NK-92 (cell line): ENCODE measurements around the gene USB1.
"Not testable (repeated sequence)": the region's sequence is repeated elsewhere in the genome, so short reads cannot be mapped to it uniquely, and the experiment has no call there.

Experiments
- DNase-seq: peaks from one replicate; lab custom pipeline; 2025; ENCODE audit not compliant: unreplicated experiment; lab: John Stamatoyannopoulos, UW

Gene USB1

DNA sequence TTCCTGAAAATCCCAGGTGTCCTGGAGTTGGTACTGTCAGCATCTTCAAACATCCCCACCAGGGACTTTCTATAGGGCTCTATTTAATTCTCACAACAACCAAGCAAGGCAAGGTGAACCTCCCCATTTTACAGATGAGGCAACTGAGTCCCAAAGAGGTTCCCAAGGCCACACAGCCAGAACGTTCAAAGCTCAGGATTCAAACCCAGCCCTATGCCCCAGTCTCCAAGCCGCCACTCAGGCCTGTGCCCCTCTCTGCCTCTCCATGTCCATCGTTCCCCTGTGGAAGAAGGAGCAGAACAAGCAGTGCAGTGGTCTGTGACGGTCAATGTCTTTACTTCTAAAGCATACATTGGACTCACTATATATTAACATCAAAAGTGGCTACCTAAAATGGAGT lies 6.8 kb upstream of the USB1 start:
- DNase-seq, result no peak

DNA sequence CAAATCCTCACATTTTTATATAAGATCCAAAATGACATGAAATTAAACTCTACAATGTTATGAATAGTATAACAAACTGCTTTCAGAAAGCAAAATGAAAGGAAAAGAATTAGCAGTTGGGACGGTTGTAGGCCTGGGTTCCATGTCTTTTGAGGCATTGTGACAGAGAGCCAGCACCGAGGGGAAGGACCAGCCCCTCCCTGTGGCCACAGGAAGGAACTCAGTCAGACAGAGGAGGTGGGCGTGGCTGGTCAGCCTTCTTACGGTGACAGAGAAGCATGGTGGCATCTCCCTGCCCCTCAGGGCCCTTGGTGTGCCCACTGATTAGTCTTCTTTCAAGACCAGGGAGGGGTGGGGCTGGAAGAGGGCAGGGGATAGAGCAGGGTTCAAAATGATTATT lies 6.4 kb upstream of the USB1 start:
- no peak for DNase-seq

DNA sequence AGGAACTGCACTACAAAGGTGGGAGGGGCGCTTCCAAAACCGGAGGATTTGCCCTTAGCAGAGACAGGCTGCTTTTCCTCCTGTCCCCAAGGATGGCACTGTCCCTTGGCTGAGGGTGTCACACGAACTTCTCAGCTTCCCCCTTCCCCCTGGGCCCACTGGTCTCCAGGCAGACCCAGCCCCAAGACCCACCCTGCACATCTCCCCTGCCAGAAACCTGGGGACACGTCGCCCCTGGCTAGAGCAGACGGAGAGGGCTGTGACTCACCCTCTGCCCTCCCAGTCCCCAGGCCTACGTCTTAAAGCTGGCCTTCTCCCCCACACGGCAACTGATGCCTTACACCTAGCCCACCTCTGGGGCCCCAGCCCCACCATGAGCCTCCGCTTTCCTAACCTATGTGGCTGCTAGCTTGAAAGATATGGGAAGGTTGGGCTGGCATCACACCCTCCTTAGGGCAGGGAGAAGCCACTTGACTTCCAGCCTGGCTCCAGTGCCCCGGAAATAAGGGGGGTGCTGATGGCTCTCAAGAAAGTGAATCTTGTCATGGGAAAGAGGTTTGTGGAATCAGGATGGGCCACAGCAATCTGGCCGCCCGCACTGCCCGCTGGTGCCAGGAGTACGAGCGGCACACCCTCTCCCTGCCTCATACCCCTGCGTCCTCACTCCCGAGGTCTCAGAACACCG lies 5.3 kb upstream of the USB1 start:
- DNase-seq, result no peak

GRCh38 chr16:57996406-57997175 lies 4.6 kb upstream of the USB1 start:
- no peak for DNase-seq

DNA sequence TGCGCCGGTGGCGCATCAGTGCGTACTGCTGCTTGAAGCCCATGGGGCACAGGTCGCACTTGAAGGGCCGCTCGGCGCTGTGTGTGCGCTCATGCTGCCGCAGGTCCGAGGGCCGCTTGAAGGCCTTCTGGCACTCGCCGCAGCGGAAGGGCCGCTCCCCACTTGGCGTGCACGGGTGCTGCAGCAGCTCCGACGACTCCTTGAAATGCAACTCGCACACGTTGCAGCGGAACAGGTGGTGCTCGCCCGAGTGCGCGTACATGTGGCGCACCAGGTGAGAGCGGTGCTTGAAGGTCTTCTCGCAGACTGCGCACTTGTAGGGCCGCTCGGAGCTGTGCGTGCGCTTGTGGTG lies 4.1 kb upstream of the USB1 start:
- DNase-seq, result no peak

- no peak for DNase-seq
These were observed 3.5 kb upstream of the USB1 start for GRCh38 chr16:57997528-57998265.

DNA sequence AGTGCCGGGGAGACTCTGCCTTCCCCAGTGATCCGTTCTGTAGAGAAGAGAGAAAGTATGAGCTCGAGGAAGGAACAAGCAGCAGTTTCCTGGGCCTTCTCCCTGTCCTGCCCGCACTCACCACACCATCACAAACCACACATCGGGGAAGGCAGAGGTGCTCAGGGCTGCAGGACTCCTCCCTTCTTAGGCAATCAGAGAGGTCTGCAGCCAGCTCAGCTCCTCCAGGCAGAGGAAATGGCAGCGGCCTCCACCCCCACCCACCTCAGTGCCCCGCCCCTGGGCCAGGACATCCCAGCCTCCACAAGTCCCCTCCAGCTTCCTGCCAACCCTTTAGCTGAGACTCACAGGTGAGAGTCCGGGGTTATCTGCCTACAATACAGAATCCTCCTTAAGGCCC lies 2.7 kb upstream of the USB1 start:
- no peak for DNase-seq

DNA sequence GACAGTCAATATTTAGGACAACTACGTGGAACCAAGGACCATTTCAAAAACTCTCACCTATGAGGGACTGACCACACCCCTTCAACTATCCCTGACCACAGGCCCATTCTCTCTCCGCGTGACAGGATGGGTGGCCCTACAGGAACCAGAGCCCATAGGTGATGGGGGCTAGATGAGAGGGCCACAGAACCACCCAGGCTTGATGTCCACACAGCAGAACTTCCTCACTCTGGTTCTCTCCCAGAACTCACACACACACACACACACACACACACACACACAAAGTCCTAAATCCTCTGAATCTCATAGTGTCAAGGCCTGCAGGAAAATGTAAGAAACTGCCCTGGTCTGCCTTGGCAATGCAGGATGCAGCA lies 2.2 kb upstream of the USB1 start:
- DNase-seq, result no peak

DNA sequence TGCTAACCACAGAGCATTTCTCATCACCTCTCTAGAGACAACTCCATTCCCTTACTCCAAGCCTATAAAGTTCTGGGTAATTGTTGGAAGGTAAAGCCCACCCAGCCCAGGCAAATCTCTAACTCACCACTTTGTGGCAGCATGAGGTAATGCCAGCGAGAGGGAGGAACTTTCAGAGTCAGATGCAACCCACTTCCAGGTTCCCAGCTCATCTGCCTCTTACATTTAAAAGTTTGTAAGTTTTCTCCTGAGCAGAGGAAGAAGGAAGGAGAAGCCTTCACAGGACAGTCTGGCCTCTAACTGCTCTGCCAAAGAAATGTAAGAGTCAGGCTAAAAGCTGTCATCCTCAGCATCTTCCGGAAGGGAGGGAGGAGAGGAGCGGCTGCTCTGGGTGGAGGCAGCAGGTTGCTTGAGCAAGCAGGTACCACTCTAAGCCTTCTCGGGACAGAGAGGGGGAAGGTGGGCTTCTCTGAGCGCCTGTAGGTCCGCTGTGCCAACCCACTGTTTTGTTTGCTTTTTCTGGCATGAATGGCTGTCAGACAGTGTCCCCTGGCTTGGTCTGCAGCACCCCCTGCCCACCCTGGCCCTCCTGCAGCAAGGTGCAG lies 1.7 kb upstream of the USB1 start:
- no peak for DNase-seq

- DNase-seq, result no peak
These were observed 1.1 kb upstream of the USB1 start, which contains the start of gene ZNF319 for GRCh38 chr16:57999971-58000705. Gene ZNF319, minus strand, starts transcription at chr16:58000672. Its CDS starts 2,407 bp downstream, at chr16:57998265.

DNA sequence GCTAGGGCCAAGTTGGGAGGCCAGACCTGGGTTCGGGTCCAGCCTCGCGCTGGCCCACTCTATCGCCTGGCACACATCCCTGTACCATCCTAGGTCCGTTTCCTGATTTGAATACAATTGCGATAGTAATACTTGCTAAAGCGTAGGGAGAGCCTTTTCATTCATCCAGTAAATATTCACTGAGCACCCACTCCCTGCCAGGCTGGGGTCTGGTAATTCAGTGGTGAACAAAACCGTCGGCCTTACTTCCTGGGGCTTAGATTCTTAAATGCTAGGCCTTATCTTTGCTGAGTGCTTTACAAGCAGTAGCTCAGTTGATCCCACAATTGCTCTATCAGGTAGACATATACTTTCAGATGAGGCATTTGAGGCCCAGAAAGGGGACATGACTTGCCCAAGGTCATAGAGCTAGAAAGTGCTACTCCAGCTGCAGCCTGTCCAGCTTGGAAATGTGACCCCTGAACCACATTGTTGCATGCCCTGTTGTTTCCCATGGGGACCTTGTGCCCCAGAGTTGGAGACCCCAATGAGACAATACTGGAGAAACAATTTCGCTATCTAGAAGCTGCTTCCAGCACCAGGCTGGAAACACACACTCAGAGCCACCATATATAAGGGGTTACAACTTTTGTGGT lies 691 bp downstream of the USB1 start:
- DNase-seq, result no peak

- DNase-seq, result no peak
These were observed 1.2 kb downstream of the USB1 start for GRCh38 chr16:58002416-58002800.

- DNase-seq, result no peak
These were observed 1.7 kb downstream of the USB1 start for GRCh38 chr16:58002936-58003335.

DNA sequence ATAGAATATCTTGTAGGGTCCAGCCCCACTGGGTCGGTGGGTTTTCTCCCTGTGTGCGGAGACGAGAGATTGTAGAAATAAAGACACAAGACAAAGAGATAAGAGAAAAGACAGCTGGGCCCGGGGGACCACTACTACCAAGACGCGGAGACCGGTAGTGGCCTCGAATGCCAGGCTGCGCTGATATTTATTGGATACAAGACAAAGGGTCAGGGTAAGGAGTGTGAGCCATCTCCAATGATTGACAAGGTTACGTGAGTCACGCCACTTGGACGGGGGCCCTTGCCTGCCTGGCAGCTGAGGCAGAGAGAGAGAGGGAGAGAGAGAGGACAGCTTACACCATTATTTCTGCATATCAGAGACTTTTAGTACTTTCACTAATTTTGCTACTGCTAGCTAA lies 3.5 kb downstream of the USB1 start:
- not testable (repeated sequence) for DNase-seq

GRCh38 chr16:58009856-58010416 lies 8.7 kb downstream of the USB1 start:
- DNase-seq, result no peak

GRCh38 chr16:58010886-58011285 lies 9.7 kb downstream of the USB1 start:
- no peak for DNase-seq

GRCh38 chr16:58011652-58012051 lies 10.4 kb downstream of the USB1 start:
- DNase-seq, result no peak

DNA sequence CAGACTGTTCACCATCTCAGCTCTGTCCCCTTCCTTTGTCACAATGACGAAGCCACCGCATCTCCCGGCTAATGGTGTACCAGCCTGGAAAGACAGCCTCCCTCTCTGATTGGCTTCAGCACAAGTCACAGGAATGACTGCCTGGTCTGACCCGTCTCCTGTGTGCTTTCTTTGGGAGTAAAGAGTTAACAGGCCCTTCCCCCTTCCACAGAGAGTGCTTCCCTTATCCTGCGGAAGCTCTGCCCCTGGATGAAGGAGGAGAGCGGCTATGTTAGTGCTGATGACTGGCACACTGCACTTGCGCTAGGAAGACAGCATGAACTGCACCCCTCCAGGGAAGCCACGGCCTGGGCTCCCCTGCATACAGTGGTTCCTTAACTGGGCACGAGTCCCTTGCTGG lies 11.3 kb downstream of the USB1 start:
- no peak for DNase-seq

DNA sequence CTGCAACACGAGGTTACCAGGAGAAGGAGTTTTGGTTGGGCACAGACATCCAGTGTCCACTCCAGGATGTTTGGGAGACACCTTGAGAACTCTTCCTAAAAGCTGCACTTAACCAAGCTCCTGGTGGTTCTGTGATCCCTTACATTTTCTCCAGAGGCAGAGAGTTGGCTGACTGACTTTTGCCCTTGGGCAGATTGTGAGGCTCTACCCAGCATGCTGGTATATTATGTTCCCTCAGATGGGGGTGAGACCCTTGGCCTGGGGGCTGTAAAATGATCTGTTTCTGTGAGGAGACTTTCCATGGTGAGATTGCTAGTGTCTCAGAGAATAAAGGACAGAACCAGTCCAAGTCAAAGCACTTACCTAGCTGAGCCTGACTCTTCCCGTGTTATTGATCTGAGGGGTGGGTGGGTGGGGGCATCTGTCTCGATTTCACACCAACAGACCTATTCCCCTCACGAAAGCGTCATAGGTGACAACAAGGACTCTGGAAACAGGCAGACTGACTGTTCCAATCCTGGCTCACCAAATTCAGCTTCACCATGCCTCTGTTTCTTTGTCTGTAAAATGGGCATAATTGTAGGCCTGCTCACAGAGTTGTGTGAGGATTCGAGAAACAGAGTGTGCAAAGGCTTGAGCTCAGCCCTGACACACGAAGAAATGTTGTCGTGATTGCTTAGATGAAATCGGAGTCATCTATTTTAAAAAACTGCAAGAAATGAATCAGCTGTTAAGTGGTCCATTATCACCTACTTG lies 12.2 kb downstream of the USB1 start:
- no peak for DNase-seq
